ENCODE measurements around the gene BBC3. TPM values are rescaled to one million over a fixed set of nuclear protein-coding genes. Genes with fewer than 3 reads are reported as not detected.

BBC3 gene
- polyA plus RNA-seq, 2 of the 4 experiments (the other 2 are of a cell fraction): 6.0 to 8.9 TPM

DNA sequence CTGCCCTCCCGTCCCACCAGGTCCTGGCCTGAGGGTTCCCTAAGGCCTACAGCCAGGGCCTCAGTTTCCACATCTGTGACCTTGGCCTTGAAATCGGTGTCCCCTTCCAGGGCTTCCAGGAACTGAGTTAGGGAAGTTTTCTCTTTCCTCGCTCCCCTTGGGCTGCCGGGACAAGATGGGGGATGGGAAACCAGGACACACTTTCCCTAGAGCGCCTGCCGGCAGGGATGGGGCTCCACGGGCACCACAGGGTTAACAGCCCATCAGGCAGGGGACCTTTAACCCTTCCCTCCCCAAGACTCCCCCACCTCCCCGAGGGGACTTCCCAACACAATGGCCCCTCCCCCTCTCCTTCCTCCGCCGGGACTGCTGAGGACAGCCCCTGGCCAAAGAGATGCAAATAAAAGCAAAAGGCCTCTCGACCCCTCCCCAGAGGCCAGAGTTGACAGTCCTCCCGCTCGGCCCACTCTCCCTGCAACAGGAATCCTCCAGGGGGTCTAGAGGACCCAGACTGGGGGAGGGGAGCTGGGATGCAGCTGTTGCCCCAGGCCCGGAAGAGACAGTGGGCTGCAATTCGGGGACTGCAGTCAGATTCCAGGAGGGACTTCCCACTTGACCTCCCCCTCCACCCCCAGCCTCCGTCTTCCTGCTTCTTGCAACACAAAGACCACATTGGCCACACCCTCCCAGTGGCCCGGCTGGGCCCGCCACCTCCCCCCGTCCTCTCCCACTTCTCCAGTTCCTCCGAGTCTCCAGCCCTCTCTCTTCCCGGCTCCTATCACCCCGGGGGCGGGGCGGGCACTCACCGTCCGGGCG lies 3.4 kb downstream of the BBC3 start (continued):
- TF ChIP-seq FOSL2 (IDR thresholded peaks at IDR 0.05): no peak
- peak; percentile 13; the same call in 1 of the 2 replicates for TF ChIP-seq FOSL2 (CRISPR knock-in tag; IDR thresholded peaks at IDR 0.05)
- TF ChIP-seq FOSB (CRISPR knock-in tag; IDR thresholded peaks at IDR 0.05): 0 out of 2 replicates have a peak, but pooled peaks have one; percentile 61
- TF ChIP-seq EHMT2 (IDR thresholded peaks at IDR 0.05; ENCODE audit: low read depth): no peak
- no peak for TF ChIP-seq JUNB (IDR thresholded peaks at IDR 0.05)
- no peak for TF ChIP-seq SREBF2 (IDR thresholded peaks at IDR 0.05)
- TF ChIP-seq CHD2 (IDR thresholded peaks at IDR 0.05; ENCODE audit: low read length, partially characterized antibody): no peak
- peak; percentile 90; the same call in 1 of the 2 replicates for TF ChIP-seq TFCP2L1 (CRISPR knock-in tag; IDR thresholded peaks at IDR 0.05)
- TF ChIP-seq GATA3 (IDR thresholded peaks at IDR 0.05; ENCODE audit: borderline replicate concordance): peak; percentile 69; the same call in 1 of the 2 replicates
- TF ChIP-seq, protein P1, sequence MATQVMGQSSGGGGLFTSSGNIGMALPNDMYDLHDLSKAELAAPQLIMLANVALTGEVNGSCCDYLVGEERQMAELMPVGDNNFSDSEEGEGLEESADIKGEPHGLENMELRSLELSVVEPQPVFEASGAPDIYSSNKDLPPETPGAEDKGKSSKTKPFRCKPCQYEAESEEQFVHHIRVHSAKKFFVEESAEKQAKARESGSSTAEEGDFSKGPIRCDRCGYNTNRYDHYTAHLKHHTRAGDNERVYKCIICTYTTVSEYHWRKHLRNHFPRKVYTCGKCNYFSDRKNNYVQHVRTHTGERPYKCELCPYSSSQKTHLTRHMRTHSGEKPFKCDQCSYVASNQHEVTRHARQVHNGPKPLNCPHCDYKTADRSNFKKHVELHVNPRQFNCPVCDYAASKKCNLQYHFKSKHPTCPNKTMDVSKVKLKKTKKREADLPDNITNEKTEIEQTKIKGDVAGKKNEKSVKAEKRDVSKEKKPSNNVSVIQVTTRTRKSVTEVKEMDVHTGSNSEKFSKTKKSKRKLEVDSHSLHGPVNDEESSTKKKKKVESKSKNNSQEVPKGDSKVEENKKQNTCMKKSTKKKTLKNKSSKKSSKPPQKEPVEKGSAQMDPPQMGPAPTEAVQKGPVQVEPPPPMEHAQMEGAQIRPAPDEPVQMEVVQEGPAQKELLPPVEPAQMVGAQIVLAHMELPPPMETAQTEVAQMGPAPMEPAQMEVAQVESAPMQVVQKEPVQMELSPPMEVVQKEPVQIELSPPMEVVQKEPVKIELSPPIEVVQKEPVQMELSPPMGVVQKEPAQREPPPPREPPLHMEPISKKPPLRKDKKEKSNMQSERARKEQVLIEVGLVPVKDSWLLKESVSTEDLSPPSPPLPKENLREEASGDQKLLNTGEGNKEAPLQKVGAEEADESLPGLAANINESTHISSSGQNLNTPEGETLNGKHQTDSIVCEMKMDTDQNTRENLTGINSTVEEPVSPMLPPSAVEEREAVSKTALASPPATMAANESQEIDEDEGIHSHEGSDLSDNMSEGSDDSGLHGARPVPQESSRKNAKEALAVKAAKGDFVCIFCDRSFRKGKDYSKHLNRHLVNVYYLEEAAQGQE (IDR thresholded peaks at IDR 0.05): no peak; the same call in 1 of the 2 replicates
- peak; percentile 94; the same call in 1 of the 2 replicates for TF ChIP-seq RCOR1 (IDR thresholded peaks at IDR 0.05; ENCODE audit: low read depth, low read length)
- TF ChIP-seq ESRRA (IDR thresholded peaks at IDR 0.05; ENCODE audit: borderline replicate concordance, low read length): peak; percentile 12; the same call in 1 of the 2 replicates
- TF ChIP-seq KDM5A (IDR thresholded peaks at IDR 0.05): no peak
- peak; percentile 92 to 96 for TF ChIP-seq CEBPB (IDR thresholded peaks at IDR 0.05)
- TF ChIP-seq MAFK (IDR thresholded peaks at IDR 0.05; ENCODE audit: partially characterized antibody): no peak
- TF ChIP-seq ZSCAN20 (CRISPR knock-in tag; IDR thresholded peaks at IDR 0.05): no peak
- TF ChIP-seq, protein P2, sequence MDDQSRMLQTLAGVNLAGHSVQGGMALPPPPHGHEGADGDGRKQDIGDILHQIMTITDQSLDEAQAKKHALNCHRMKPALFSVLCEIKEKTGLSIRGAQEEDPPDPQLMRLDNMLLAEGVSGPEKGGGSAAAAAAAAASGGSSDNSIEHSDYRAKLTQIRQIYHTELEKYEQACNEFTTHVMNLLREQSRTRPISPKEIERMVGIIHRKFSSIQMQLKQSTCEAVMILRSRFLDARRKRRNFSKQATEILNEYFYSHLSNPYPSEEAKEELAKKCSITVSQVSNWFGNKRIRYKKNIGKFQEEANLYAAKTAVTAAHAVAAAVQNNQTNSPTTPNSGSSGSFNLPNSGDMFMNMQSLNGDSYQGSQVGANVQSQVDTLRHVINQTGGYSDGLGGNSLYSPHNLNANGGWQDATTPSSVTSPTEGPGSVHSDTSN (IDR thresholded peaks at IDR 0.05): peak; percentile 76
- TF ChIP-seq ZFP36 (IDR thresholded peaks at IDR 0.05; ENCODE audit: borderline replicate concordance, partially characterized antibody): peak; percentile 16
- no peak for TF ChIP-seq RFX5 (IDR thresholded peaks at IDR 0.05)
- TF ChIP-seq HOXB13 (CRISPR knock-in tag; IDR thresholded peaks at IDR 0.05; ENCODE audit: low read depth): no peak
- no peak for TF ChIP-seq CBX2 (IDR thresholded peaks at IDR 0.05; ENCODE audit: borderline replicate concordance, low read depth)
- peak; percentile 22 to 69; a peak in 1 of 5 replicates for TF ChIP-seq EP300 (IDR thresholded peaks at IDR 0.05)
- TF ChIP-seq, protein P3, sequence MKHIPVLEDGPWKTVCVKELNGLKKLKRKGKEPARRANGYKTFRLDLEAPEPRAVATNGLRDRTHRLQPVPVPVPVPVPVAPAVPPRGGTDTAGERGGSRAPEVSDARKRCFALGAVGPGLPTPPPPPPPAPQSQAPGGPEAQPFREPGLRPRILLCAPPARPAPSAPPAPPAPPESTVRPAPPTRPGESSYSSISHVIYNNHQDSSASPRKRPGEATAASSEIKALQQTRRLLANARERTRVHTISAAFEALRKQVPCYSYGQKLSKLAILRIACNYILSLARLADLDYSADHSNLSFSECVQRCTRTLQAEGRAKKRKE (CRISPR knock-in tag; IDR thresholded peaks at IDR 0.05; ENCODE audit: low read depth): no peak
- peak; percentile 69; the same call in 1 of the 2 replicates for TF ChIP-seq POLR2AphosphoS2 (conservative IDR thresholded peaks at IDR 0.05; ENCODE audit: low read length)
- TF ChIP-seq RAD21 (conservative IDR thresholded peaks at IDR 0.05 in 1 of 2, IDR thresholded peaks at IDR 0.05 in 1 of 2): no peak

Data from A549 (cell line).